HG02885 (cell line): ENCODE measurements around the gene PRPF6.

Experiments
- ATAC-seq: cut with Tn5 transposase; IDR thresholded peaks from one replicate; pipeline ENCODE4 v1.9.1; 2021; ENCODE audit warnings: mild to moderate bottlenecking; ENCODE audit not compliant: unreplicated experiment, poor library complexity

The PRPF6 gene

GRCh38 chr20:63945921-63946920 lies 34.7 kb upstream of the PRPF6 start:
- ATAC-seq = no peak

- no peak for ATAC-seq
Measured at GRCh38 chr20:63946986-63947637, 33.8 kb upstream of the PRPF6 start.

- ATAC-seq = no peak
Measured at GRCh38 chr20:63947638-63948456, 33.1 kb upstream of the PRPF6 start.

GRCh38 chr20:63950701-63951397 lies 30.1 kb upstream of the PRPF6 start:
- no peak for ATAC-seq

- ATAC-seq = no peak
Measured at GRCh38 chr20:63951398-63952209, 29.3 kb upstream of the PRPF6 start.

GRCh38 chr20:63952210-63952535 lies 28.8 kb upstream of the PRPF6 start:
- no peak for ATAC-seq

- ATAC-seq = no peak
Measured at GRCh38 chr20:63952769-63953168, 28.2 kb upstream of the PRPF6 start.

- ATAC-seq = no peak
Measured at GRCh38 chr20:63953764-63954429, 27.0 kb upstream of the PRPF6 start.

- ATAC-seq = no peak
Measured at GRCh38 chr20:63955281-63955826, 25.6 kb upstream of the PRPF6 start.

- ATAC-seq = peak; percentile 79
Measured at GRCh38 chr20:63955827-63956663, 24.9 kb upstream of the PRPF6 start, which contains the start of gene UCKL1. Gene UCKL1 (minus strand): TSS chr20:63956416. CDS start chr20:63956372, 44 bp downstream.

GRCh38 chr20:63956664-63957003 lies 24.3 kb upstream of the PRPF6 start:
- ATAC-seq = no peak

- ATAC-seq = peak; percentile 25
Measured at GRCh38 chr20:63957004-63957689, 23.8 kb upstream of the PRPF6 start.

GRCh38 chr20:63957690-63958441 lies 23.1 kb upstream of the PRPF6 start:
- no peak for ATAC-seq

- no peak for ATAC-seq
Measured at GRCh38 chr20:63958471-63958870, 22.5 kb upstream of the PRPF6 start.

- no peak for ATAC-seq
Measured at GRCh38 chr20:63958964-63959698, 21.8 kb upstream of the PRPF6 start.

- no peak for ATAC-seq
Measured at GRCh38 chr20:63959699-63960075, 21.2 kb upstream of the PRPF6 start.
